Left forelimb (tissue), 1 donor: ENCODE data around the gene C9orf57.
"Not testable (repeated sequence)": the region's sequence is repeated elsewhere in the genome, so short reads cannot be mapped to it uniquely, and the experiment has no call there.

Source experiments
- DNase-seq: peaks from one replicate; pipeline ENCODE4 v3.0.0-alpha.2; 2018; ENCODE audit warnings: low spot score

Gene C9orf57

GRCh38 chr9:72060513-72060912, at the start of gene C9orf57:
C9orf57 (minus strand) TSS chr9:72060613; CDS start chr9:72059331, 1,282 bp downstream.
- DNase-seq, result no peak

- DNase-seq, result no peak
Measured at GRCh38 chr9:72102520-72102919, 42.1 kb upstream of the C9orf57 start.

GRCh38 chr9:72095520-72095919, 35.1 kb upstream of the C9orf57 start:
- DNase-seq, result not testable (repeated sequence)

- DNase-seq, result no peak
Measured at GRCh38 chr9:72092820-72093219, 32.4 kb upstream of the C9orf57 start.

GRCh38 chr9:72089451-72090130, 29.2 kb upstream of the C9orf57 start:
- no peak for DNase-seq

- no peak for DNase-seq
Measured at GRCh38 chr9:72082536-72082935, 22.1 kb upstream of the C9orf57 start.

GRCh38 chr9:72074666-72075065, 14.3 kb upstream of the C9orf57 start:
- DNase-seq, result not testable (repeated sequence)

- no peak for DNase-seq
Measured at GRCh38 chr9:72065076-72065475, 4.7 kb upstream of the C9orf57 start.

GRCh38 chr9:72052122-72052521, 8.3 kb downstream of the C9orf57 start:
- no peak for DNase-seq

- DNase-seq, result no peak
Measured at GRCh38 chr9:72048850-72049249, 11.6 kb downstream of the C9orf57 start.

GRCh38 chr9:72046630-72047456, 13.6 kb downstream of the C9orf57 start:
- no peak for DNase-seq

- DNase-seq, result no peak
Measured at GRCh38 chr9:72044095-72044494, 16.3 kb downstream of the C9orf57 start.

GRCh38 chr9:72043576-72043975, 16.8 kb downstream of the C9orf57 start:
- no peak for DNase-seq

- DNase-seq, result no peak
Measured at GRCh38 chr9:72042928-72043327, 17.5 kb downstream of the C9orf57 start.

GRCh38 chr9:72041775-72042194, 18.6 kb downstream of the C9orf57 start:
- DNase-seq, result no peak

GRCh38 chr9:72041369-72041768, 19.0 kb downstream of the C9orf57 start:
- no peak for DNase-seq

- DNase-seq, result no peak
Measured at GRCh38 chr9:72039532-72039931, 20.9 kb downstream of the C9orf57 start.

- peak; percentile 81 for DNase-seq
Measured at GRCh38 chr9:72038890-72039410, 21.5 kb downstream of the C9orf57 start.

- no peak for DNase-seq
Measured at GRCh38 chr9:72038408-72038807, 22.0 kb downstream of the C9orf57 start.

GRCh38 chr9:72037571-72037970, 22.8 kb downstream of the C9orf57 start:
- DNase-seq, result no peak

GRCh38 chr9:72030767-72031166, 29.6 kb downstream of the C9orf57 start:
- DNase-seq, result no peak

- no peak for DNase-seq
Measured at GRCh38 chr9:72029986-72030385, 30.4 kb downstream of the C9orf57 start.

GRCh38 chr9:72025906-72026305, 34.5 kb downstream of the C9orf57 start:
- no peak for DNase-seq
